GM12875 (cell line): Measurements from ENCODE around the gene RBMS1.

Experiments used
- H3K4me3 ChIP-seq: one replicate; pipeline ENCODE4 v1.5.1; 2011; ENCODE audit warnings: low read depth, low read length, control low read depth
- TF ChIP-seq, protein P1 (sequence below): IDR thresholded peaks from 2 replicates; pipeline ENCODE4 v1.5.1; 2011; ENCODE audit warnings: low read depth, mild to moderate bottlenecking, control low read depth, inconsistent platforms, low read length, moderate library complexity, borderline replicate concordance; ENCODE audit not compliant: insufficient read depth

The RBMS1 gene

GRCh38 chr2:160283675-160284074 lies 209.9 kb downstream of the RBMS1 start:
- TF ChIP-seq, protein P1, sequence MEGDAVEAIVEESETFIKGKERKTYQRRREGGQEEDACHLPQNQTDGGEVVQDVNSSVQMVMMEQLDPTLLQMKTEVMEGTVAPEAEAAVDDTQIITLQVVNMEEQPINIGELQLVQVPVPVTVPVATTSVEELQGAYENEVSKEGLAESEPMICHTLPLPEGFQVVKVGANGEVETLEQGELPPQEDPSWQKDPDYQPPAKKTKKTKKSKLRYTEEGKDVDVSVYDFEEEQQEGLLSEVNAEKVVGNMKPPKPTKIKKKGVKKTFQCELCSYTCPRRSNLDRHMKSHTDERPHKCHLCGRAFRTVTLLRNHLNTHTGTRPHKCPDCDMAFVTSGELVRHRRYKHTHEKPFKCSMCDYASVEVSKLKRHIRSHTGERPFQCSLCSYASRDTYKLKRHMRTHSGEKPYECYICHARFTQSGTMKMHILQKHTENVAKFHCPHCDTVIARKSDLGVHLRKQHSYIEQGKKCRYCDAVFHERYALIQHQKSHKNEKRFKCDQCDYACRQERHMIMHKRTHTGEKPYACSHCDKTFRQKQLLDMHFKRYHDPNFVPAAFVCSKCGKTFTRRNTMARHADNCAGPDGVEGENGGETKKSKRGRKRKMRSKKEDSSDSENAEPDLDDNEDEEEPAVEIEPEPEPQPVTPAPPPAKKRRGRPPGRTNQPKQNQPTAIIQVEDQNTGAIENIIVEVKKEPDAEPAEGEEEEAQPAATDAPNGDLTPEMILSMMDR: no peak
- no peak overlapping the region for H3K4me3 ChIP-seq

DNA sequence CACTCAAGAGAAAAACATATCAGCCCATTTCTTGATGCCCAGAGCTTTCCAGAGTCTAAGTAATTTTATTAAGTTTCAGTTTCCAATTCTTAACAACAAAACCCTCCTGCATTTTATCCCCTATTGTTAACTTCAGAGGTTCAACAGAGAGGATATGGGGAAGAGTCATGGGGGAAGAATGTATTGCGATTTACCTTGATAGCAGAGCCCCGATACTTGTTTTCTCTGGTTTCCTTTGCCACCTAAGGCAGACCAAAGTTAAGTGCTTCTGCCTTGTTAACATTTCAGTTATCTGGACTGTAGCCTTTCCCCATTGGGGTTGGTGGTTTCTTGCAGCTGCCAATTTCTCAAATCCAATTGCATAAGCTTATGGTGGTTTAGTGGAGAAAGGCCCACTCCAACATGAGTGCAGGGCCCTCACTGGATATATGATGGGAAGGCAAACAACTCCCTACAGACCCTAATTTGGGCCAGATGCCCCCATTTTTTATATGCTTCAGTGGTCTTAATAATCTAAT lies 211.5 kb downstream of the RBMS1 start:
- no peak overlapping the region for H3K4me3 ChIP-seq
- TF ChIP-seq, protein P1: no peak

GRCh38 chr2:160281213-160281612 lies 212.4 kb downstream of the RBMS1 start:
- TF ChIP-seq, protein P1: no peak
- H3K4me3 ChIP-seq: no peak overlapping the region

GRCh38 chr2:160279813-160280465 lies 213.7 kb downstream of the RBMS1 start:
- TF ChIP-seq, protein P1: no peak
- H3K4me3 ChIP-seq: no peak overlapping the region

DNA sequence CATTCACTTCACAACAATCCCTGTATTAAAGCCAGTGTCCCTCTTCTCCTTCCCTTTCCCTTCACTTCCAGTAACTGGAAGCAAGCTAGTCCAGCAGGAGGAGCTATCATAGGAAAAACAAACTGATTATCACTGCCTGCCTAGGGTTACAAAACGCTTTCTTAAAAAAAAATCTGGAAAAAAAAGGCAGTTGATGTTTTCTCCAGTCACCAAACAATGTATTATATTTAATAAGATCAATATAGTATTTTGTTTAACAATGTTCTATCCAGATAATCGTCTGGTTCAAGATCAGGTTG lies 214.8 kb downstream of the RBMS1 start:
- H3K4me3 ChIP-seq: no peak overlapping the region
- TF ChIP-seq, protein P1: no peak

DNA sequence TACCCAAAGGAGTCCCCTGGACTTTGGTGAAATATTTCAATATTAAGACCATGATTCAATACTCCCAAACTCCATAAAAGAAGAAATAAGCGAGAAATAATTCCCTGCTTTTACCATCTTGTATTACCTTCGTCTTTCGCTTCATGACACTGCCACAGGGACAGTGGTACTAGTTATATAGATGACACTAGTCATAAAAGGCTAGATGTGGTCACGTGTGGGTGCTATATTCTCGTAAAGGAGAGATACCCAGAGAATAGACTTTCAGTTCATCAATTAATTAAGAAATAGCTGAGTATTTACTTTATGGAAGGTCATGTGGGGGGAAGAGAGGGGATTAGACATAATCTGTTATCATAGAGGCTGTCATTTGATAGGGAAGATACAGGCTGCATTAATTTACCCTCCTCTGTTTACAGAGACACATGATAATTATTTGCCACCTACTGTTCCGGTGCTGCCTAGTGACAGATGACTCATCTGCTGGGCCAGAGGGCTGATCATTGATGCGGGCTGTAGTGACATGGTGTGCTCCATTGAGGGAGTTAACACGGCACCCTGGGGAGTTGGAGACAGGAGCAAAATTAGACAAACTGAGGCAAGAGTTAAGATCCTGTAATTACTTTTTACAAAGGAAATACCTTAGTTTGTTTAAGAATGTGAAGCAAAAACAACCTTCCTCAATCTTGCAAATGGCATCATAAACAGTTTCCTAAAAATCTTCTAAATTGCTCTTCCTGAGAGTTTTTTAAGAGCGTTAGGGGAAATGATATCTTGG lies 215.3 kb downstream of the RBMS1 start:
- H3K4me3 ChIP-seq: no peak overlapping the region
- TF ChIP-seq, protein P1: no peak

DNA sequence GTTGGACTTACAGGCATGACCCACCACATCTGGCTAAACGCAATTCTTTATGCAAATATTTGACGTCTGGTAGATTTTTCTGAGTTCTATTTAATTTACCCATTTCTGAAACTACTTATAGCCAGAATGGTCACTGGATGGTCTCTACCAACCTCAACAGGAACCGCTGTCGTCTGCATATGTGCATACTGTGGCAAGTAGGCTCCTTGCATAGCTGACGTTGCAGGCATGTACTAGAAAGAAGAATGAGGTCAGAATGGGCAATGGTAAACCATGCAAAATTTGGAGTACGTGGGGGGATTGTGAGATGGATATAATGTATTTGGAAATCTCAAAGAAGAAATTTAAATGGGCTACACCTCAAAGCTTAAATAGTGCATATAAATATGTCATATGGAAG lies 216.5 kb downstream of the RBMS1 start:
- no peak overlapping the region for H3K4me3 ChIP-seq
- TF ChIP-seq, protein P1: no peak
